ENCODE measurements around the gene ERCC1.

DNA sequence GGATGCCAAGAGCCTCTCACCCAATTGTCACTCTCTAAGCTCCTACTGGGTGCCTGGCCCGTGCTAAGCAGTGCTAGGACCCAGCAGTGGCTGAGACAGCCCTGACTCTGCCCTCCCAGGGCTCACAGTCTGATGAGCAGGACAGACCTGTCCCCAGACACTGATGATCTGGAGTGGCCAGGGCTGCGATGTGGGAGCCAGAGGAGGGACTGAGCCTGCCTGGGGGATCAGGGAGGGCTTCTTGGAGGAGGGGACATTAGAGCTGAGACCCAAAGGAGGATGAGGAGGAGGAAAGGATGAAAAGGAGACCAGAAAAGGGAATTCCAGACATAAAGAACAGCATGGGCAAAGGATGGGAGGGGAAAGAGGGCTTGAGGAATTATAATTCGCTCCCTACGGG, 6.6 kb downstream of the ERCC1 start:
- TF ChIP-seq, protein P1, sequence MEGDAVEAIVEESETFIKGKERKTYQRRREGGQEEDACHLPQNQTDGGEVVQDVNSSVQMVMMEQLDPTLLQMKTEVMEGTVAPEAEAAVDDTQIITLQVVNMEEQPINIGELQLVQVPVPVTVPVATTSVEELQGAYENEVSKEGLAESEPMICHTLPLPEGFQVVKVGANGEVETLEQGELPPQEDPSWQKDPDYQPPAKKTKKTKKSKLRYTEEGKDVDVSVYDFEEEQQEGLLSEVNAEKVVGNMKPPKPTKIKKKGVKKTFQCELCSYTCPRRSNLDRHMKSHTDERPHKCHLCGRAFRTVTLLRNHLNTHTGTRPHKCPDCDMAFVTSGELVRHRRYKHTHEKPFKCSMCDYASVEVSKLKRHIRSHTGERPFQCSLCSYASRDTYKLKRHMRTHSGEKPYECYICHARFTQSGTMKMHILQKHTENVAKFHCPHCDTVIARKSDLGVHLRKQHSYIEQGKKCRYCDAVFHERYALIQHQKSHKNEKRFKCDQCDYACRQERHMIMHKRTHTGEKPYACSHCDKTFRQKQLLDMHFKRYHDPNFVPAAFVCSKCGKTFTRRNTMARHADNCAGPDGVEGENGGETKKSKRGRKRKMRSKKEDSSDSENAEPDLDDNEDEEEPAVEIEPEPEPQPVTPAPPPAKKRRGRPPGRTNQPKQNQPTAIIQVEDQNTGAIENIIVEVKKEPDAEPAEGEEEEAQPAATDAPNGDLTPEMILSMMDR (IDR thresholded peaks at IDR 0.05) = no peak
- no peak for TF ChIP-seq POLR2A (IDR thresholded peaks at IDR 0.05)

Measured in right lobe of liver (tissue), 4 donors.